Ovary (tissue), 3 donors: ENCODE measurements around the gene HUWE1.

Experiments
- EP300 ChIP-seq: sonication (generic); formaldehyde crosslinking; IDR thresholded peaks from one replicate; pipeline ENCODE4 v1.6.1; 2017; ENCODE audit warnings: antibody characterized with exemption
- TF ChIP-seq, protein P1 (sequence below), 3 donors: fragments of 450-650 bp in 2 of 3; fragments of 200-600 bp in 1 of 3; IDR thresholded peaks; one replicate each; pipeline versions ENCODE4 v1.5.1 to v1.8.0; 2016 to 2022; ENCODE audit warnings: antibody characterized with exemption in 3 of 3, mild to moderate bottlenecking in 1 of 3
- donor health status: DM: no; HTN: no; CAD: no.

DNA sequence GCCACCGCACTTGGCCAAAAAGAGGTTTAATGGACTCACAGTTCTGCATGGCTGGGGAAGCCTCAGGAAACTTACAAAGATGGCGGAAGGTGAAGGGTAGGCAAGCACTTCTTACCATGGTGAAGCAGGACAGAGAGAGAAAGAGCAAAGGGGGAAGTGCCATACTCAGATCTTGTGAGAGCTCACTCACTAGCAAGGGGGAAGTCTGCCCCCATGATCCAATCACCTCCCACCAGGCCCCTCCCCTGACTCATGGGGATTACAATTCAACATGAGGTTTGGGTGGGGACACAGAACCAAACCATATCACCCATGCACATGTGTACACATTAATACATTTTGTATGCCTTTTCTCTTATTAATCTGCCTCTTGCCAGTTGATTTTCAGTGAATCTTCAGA lies 175.2 kb downstream of the HUWE1 start:
- TF ChIP-seq, protein P1, sequence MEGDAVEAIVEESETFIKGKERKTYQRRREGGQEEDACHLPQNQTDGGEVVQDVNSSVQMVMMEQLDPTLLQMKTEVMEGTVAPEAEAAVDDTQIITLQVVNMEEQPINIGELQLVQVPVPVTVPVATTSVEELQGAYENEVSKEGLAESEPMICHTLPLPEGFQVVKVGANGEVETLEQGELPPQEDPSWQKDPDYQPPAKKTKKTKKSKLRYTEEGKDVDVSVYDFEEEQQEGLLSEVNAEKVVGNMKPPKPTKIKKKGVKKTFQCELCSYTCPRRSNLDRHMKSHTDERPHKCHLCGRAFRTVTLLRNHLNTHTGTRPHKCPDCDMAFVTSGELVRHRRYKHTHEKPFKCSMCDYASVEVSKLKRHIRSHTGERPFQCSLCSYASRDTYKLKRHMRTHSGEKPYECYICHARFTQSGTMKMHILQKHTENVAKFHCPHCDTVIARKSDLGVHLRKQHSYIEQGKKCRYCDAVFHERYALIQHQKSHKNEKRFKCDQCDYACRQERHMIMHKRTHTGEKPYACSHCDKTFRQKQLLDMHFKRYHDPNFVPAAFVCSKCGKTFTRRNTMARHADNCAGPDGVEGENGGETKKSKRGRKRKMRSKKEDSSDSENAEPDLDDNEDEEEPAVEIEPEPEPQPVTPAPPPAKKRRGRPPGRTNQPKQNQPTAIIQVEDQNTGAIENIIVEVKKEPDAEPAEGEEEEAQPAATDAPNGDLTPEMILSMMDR (IDR thresholded peaks at IDR 0.05): no peak
- no peak for TF ChIP-seq EP300
